ENCODE results near the gene SEMA4C. TPM values are rescaled to one million over a fixed set of nuclear protein-coding genes. Genes with fewer than 3 reads are reported as not detected.
A peak's percentile ranks its signal among the peaks of the same experiment; 100 is the strongest.

Gene SEMA4C
- polyA plus RNA-seq, 2 of the 4 experiments (the other 2 are of a cell fraction): 11.0 to 14.4 TPM

GRCh38 chr2:96906729-96907114 lies 36.8 kb upstream of the SEMA4C start (continued):
- TF ChIP-seq HMGXB4 (CRISPR knock-in tag; IDR thresholded peaks at IDR 0.05; ENCODE audit: borderline replicate concordance): no peak

DNA sequence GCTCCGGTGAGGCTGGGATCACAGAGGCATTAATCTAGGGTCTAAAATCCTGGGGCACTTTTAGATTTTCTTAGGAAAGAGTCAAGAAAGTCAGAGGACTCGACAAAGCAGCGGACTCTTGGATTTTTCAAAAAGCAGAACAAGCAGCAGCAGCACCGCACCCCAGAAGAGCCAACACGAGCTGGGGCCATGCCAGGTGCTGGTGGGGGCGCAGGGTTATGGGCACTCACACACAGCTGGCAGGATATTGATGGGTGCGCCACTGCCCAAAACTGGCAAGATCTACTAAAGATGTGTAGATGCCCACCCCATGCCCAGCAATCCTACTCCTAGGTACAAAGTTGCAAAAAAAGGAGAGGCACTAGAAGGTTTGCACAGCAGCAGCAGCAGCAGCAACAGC lies 33.9 kb upstream of the SEMA4C start:
- ChIA-PET POLR2A (no interaction called here), CTCF (interaction anchor here (1.2 kb wide), 1 partner anchor 57 kb away, joined by 3 read pairs; no protein-coding TSS in a partner anchor)
- DNase-seq (ENCODE audit: low read depth in 1 of 2, low spot score in 1 of 2) (no peak), ATAC-seq (no peak), FAIRE-seq (no peak)
- WGBS (ENCODE audit: missing lambda C conversion rate): 90% methylated on average over 7 of the region's 7 CpGs
- Histone ChIP-seq H3K4me2 (no peak overlapping the region), H3K27ac (no peak overlapping the region), H3K4me1 (no peaks in the 10 kb centered on the region), H3K4me3 (no peak overlapping the region), H3K9me3 (no peaks in the 10 kb centered on the region)
- TF ChIP-seq MAZ (IDR thresholded peaks at IDR 0.05; ENCODE audit: borderline replicate concordance, low read depth, low read length) (no peak), JUN (IDR thresholded peaks at IDR 0.05) (no peak), POLR2AphosphoS2 (conservative IDR thresholded peaks at IDR 0.05; ENCODE audit: low read length) (no peak), E2F6 (IDR thresholded peaks at IDR 0.05; ENCODE audit: borderline replicate concordance, low read depth) (no peak), NR3C1 (IDR thresholded peaks at IDR 0.05) (no peak), EHMT2 (IDR thresholded peaks at IDR 0.05; ENCODE audit: low read depth) (no peak), ESRRA (IDR thresholded peaks at IDR 0.05; ENCODE audit: borderline replicate concordance, low read length) (no peak), CBX2 (IDR thresholded peaks at IDR 0.05; ENCODE audit: borderline replicate concordance, low read depth) (no peak), HOXA7 (CRISPR knock-in tag; IDR thresholded peaks at IDR 0.05) (no peak)

- no peak for FAIRE-seq
- CTCF ChIA-PET: no interaction called here
- WGBS (ENCODE audit: missing lambda C conversion rate): 79% methylated on average over 7 of the region's 7 CpGs
These were observed 33.4 kb upstream of the SEMA4C start for GRCh38 chr2:96903318-96903717.

More at GRCh38 chr2:96903318-96903717, 33.4 kb upstream of the SEMA4C start:
- POLR2A ChIA-PET: no interaction called here
- ATAC-seq (peak; percentile 17 to 38; a peak in 3 of 6 replicates), DNase-seq (ENCODE audit: low read depth in 1 of 2, low spot score in 1 of 2) (no peak)
- Histone ChIP-seq H3K4me1 (no peaks in the 10 kb centered on the region), H3K4me3 (no peak overlapping the region), H3K27ac (no peak overlapping the region), H3K4me2 (no peak overlapping the region), H3K9me3 (no peaks in the 10 kb centered on the region)
- TF ChIP-seq RCOR1 (IDR thresholded peaks at IDR 0.05; ENCODE audit: low read depth, low read length) (no peak), FOXS1 (CRISPR knock-in tag; IDR thresholded peaks at IDR 0.05) (no peak), MAX (IDR thresholded peaks at IDR 0.05) (no peak), SMC3 (IDR thresholded peaks at IDR 0.05) (no peak), HDAC2 (IDR thresholded peaks at IDR 0.05) (no peak), MYC (IDR thresholded peaks at IDR 0.05; ENCODE audit: borderline replicate concordance, low read length) (no peak), TFCP2L1 (CRISPR knock-in tag; IDR thresholded peaks at IDR 0.05) (no peak), ESRRA (IDR thresholded peaks at IDR 0.05; ENCODE audit: borderline replicate concordance, low read length) (no peak), GATA3 (IDR thresholded peaks at IDR 0.05; ENCODE audit: borderline replicate concordance) (no peak), JUNB (IDR thresholded peaks at IDR 0.05) (no peak), MAZ (IDR thresholded peaks at IDR 0.05; ENCODE audit: borderline replicate concordance, low read depth, low read length) (no peak), HEYL (CRISPR knock-in tag; IDR thresholded peaks at IDR 0.05) (no peak), POLR2A (IDR thresholded peaks at IDR 0.05; ENCODE audit: low read length) (no peak), NR3C1 (IDR thresholded peaks at IDR 0.05) (no peak), HES2 (IDR thresholded peaks at IDR 0.05) (no peak), SREBF2 (IDR thresholded peaks at IDR 0.05) (no peak)
- TF ChIP-seq, protein P1, sequence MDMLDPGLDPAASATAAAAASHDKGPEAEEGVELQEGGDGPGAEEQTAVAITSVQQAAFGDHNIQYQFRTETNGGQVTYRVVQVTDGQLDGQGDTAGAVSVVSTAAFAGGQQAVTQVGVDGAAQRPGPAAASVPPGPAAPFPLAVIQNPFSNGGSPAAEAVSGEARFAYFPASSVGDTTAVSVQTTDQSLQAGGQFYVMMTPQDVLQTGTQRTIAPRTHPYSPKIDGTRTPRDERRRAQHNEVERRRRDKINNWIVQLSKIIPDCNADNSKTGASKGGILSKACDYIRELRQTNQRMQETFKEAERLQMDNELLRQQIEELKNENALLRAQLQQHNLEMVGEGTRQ (IDR thresholded peaks at IDR 0.05): no peak
- TF ChIP-seq, protein P2, sequence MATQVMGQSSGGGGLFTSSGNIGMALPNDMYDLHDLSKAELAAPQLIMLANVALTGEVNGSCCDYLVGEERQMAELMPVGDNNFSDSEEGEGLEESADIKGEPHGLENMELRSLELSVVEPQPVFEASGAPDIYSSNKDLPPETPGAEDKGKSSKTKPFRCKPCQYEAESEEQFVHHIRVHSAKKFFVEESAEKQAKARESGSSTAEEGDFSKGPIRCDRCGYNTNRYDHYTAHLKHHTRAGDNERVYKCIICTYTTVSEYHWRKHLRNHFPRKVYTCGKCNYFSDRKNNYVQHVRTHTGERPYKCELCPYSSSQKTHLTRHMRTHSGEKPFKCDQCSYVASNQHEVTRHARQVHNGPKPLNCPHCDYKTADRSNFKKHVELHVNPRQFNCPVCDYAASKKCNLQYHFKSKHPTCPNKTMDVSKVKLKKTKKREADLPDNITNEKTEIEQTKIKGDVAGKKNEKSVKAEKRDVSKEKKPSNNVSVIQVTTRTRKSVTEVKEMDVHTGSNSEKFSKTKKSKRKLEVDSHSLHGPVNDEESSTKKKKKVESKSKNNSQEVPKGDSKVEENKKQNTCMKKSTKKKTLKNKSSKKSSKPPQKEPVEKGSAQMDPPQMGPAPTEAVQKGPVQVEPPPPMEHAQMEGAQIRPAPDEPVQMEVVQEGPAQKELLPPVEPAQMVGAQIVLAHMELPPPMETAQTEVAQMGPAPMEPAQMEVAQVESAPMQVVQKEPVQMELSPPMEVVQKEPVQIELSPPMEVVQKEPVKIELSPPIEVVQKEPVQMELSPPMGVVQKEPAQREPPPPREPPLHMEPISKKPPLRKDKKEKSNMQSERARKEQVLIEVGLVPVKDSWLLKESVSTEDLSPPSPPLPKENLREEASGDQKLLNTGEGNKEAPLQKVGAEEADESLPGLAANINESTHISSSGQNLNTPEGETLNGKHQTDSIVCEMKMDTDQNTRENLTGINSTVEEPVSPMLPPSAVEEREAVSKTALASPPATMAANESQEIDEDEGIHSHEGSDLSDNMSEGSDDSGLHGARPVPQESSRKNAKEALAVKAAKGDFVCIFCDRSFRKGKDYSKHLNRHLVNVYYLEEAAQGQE (IDR thresholded peaks at IDR 0.05): no peak
